GM23248 (cell line): ENCODE data around the gene LANCL3. TPM values are rescaled to one million over a fixed set of nuclear protein-coding genes. Genes with fewer than 3 reads are reported as not detected.

Experiments used
- DNase-seq: peaks from one replicate; pipeline ENCODE4 v3.0.0-alpha.2; 2015
- H2AFZ ChIP-seq: fragments of 200-600 bp; sonication (generic); 2 replicates; pipeline ENCODE4 v1.6.1; 2016; ENCODE audit warnings: antibody characterized with exemption
- H3F3A ChIP-seq: fragments of 200-600 bp; sonication (generic); 2 replicates; pipeline ENCODE4 v1.6.1; 2016; ENCODE audit warnings: mild to moderate bottlenecking, antibody characterized with exemption, mixed run types; ENCODE audit not compliant: insufficient read depth
- H3K27ac ChIP-seq: fragments of 200-600 bp; sonication (generic); 2 replicates; pipeline ENCODE4 v1.5.1; 2016; ENCODE audit warnings: mild to moderate bottlenecking
- H3K27me3 ChIP-seq: fragments of 200-600 bp; sonication (generic); replicated peaks from 2 replicates; pipeline ENCODE4 v1.6.1; 2016; ENCODE audit warnings: mild to moderate bottlenecking; ENCODE audit not compliant: insufficient read depth
- H3K36me3 ChIP-seq: fragments of 200-600 bp; sonication (generic); 2 replicates; pipeline ENCODE4 v1.6.1; 2016; ENCODE audit warnings: low read depth, mild to moderate bottlenecking
- H3K4me1 ChIP-seq: fragments of 200-600 bp; sonication (generic); 2 replicates; pipeline ENCODE4 v1.6.1; 2016; ENCODE audit warnings: mild to moderate bottlenecking; ENCODE audit not compliant: insufficient read depth
- H3K4me2 ChIP-seq: fragments of 200-600 bp; sonication (generic); one replicate; pipeline ENCODE4 v1.6.1; 2016; ENCODE audit warnings: mild to moderate bottlenecking; ENCODE audit not compliant: unreplicated experiment
- H3K4me3 ChIP-seq: fragments of 200-600 bp; sonication (generic); 2 replicates; pipeline ENCODE4 v1.5.1; 2016; ENCODE audit warnings: mild to moderate bottlenecking
- H3K79me2 ChIP-seq: fragments of 200-600 bp; sonication (generic); 2 replicates; pipeline ENCODE4 v1.6.1; 2016; ENCODE audit warnings: mild to moderate bottlenecking; ENCODE audit not compliant: insufficient read depth
- H3K9ac ChIP-seq: fragments of 200-600 bp; sonication (generic); 2 replicates; pipeline ENCODE4 v1.6.1; 2016; ENCODE audit warnings: mild to moderate bottlenecking
- H3K9me2 ChIP-seq: fragments of 200-600 bp; sonication (generic); 2 replicates; pipeline ENCODE4 v1.6.1; 2016; ENCODE audit warnings: mixed run types, mild to moderate bottlenecking, moderate library complexity; ENCODE audit not compliant: insufficient read depth
- H3K9me3 ChIP-seq: fragments of 200-600 bp; sonication (generic); one replicate; pipeline ENCODE4 v1.6.1; 2017; ENCODE audit warnings: low read depth
- H4K20me1 ChIP-seq: fragments of 200-600 bp; sonication (generic); 2 replicates; pipeline ENCODE4 v1.6.0; 2016; ENCODE audit not compliant: insufficient read depth
- EZH2 ChIP-seq: fragments of 200-600 bp; sonication (generic); IDR thresholded peaks from 2 replicates; pipeline ENCODE4 v1.6.1; 2018; ENCODE audit warnings: antibody characterized with exemption, mild to moderate bottlenecking; ENCODE audit not compliant: insufficient read depth, poor library complexity, severe bottlenecking
- EZH2phosphoT487 ChIP-seq: fragments of 200-600 bp; sonication (generic); IDR thresholded peaks from 2 replicates; pipeline ENCODE4 v1.6.1; 2018; ENCODE audit warnings: antibody characterized with exemption, moderate library complexity, mild to moderate bottlenecking, low read depth; ENCODE audit not compliant: insufficient read depth
- WGBS, 2 experiments: methylation state at CpG; one replicate each; pipeline ENCODE4 v1.1.6; 2015 to 2017; ENCODE audit warnings: low lambda C conversion rate in 2 of 2, low coverage in 1 of 2; ENCODE audit errors: missing lambda C conversion rate in 2 of 2; 5-methylcytosine and 5-hydroxymethylcytosine counted together
- in situ Hi-C: fragments of 300-500 bp; cut with MboI; formaldehyde crosslinking; loops from 2 replicates; pipeline ENCODE4 v1.15.0; 2020
- polyA plus RNA-seq: library from polyadenylated mRNA; unstranded; fragments of >200 nt; fragmentation: Nextera tagmentation; extraction: Ambion mirVana; gene quantifications from 2 replicates; pipeline ENCODE4 v1.2.1, GENCODE V29; 2016
- total RNA-seq: library from RNA; depleted of rRNA; stranded (reverse); fragments of >200 nt; shearing (Covaris generic); gene quantifications from 2 replicates; pipeline ENCODE4 v1.2.3, GENCODE V29; 2014

The LANCL3 gene
- total and polyA plus RNA-seq, 2 experiments from 2014 or later = not detected

- TF ChIP-seq EZH2 (no peak), EZH2phosphoT487 (no peak)
- in situ Hi-C loops = no loop called here
- Histone ChIP-seq H2AFZ (no peak overlapping the region), H3K4me2 (no peak overlapping the region), H3F3A (no peaks in the 10 kb centered on the region), H3K9me2 (no peaks in the 10 kb centered on the region), H3K27ac (no peak overlapping the region), H3K9me3 (no peaks in the 10 kb centered on the region), H4K20me1 (no peaks in the 10 kb centered on the region), H3K79me2 (no peaks in the 10 kb centered on the region), H3K4me3 (no peak overlapping the region), H3K4me1 (no peaks in the 10 kb centered on the region), H3K9ac (no peak overlapping the region), H3K36me3 (no peaks in the 10 kb centered on the region), H3K27me3 (no peaks in the 10 kb centered on the region)
- 0% methylated on average over 1 of the region's 1 CpG for WGBS, 2 experiments
- DNase-seq = no peak
Measured at GRCh38 chrX:37677243-37677642, 105.8 kb downstream of the LANCL3 start.

DNA sequence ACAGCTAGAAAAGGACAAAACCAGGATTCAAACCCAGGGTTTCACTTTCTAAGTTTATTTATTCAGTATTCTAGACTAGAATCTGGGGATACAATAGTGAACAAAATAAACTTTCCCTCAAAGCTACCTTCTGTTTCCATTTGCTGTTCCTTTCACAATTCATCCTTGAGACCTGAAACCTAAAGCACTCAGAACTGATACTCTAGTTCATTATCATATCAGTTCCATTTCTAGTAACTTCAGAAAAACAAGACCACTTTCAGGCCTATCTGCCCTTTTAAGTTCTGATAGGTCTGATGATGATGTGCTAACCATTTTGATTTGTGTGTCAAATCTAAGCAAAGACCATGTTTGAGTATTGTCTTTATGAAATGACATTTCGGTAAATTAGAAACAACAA is 106.3 kb downstream of the LANCL3 start:
- Histone ChIP-seq H3K27ac (no peak overlapping the region), H3K9ac (no peak overlapping the region), H4K20me1 (no peaks in the 10 kb centered on the region), H3K36me3 (no peaks in the 10 kb centered on the region), H3F3A (no peaks in the 10 kb centered on the region), H3K9me3 (no peaks in the 10 kb centered on the region), H2AFZ (no peak overlapping the region), H3K27me3 (no peaks in the 10 kb centered on the region), H3K4me3 (no peak overlapping the region), H3K79me2 (no peaks in the 10 kb centered on the region), H3K4me2 (no peak overlapping the region), H3K9me2 (no peaks in the 10 kb centered on the region), H3K4me1 (no peaks in the 10 kb centered on the region)
- TF ChIP-seq EZH2phosphoT487 (no peak), EZH2 (no peak)
- DNase-seq = no peak
- 29 to 60% methylated on average over 1 of the region's 1 CpG for WGBS, 2 experiments
- in situ Hi-C loops = no loop called here

DNA sequence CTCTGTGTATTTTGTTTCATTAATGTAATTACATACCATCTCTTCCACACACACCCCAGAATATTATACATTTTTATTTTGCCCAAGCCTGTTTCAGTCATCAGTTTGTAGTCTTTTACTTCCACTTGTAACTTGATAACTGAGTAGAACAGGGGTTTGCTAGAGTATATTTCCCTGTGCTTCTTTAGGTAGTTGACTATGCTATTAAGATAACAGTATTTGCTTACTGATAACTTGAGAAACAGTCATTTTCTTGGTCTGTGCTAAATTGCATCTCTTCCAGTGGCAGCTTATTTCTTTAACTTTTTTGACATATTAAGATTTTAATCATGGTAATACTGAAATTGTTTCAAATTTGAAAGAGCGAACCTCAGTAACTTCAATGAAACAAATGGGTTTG is 107.1 kb downstream of the LANCL3 start:
- no peaks in the 10 kb centered on the region for H3K9me2 ChIP-seq
- no peak for TF ChIP-seq EZH2
- TF ChIP-seq EZH2phosphoT487 = no peak
- H3K27me3 ChIP-seq = no peaks in the 10 kb centered on the region
- H2AFZ ChIP-seq = no peak overlapping the region
- WGBS, 2 experiments = 50 to 53% methylated on average over 1 of the region's 1 CpG
- DNase-seq = no peak
- no peaks in the 10 kb centered on the region for H3K36me3 ChIP-seq
- H4K20me1 ChIP-seq = no peaks in the 10 kb centered on the region
- in situ Hi-C loops = no loop called here
- H3K79me2 ChIP-seq = no peaks in the 10 kb centered on the region
- no peak overlapping the region for H3K27ac ChIP-seq
- H3F3A ChIP-seq = no peaks in the 10 kb centered on the region
- no peak overlapping the region for H3K4me2 ChIP-seq
- no peak overlapping the region for H3K4me3 ChIP-seq
- no peaks in the 10 kb centered on the region for H3K4me1 ChIP-seq
- no peak overlapping the region for H3K9ac ChIP-seq
- H3K9me3 ChIP-seq = no peaks in the 10 kb centered on the region

GRCh38 chrX:37679230-37679629 is 107.8 kb downstream of the LANCL3 start:
- Histone ChIP-seq H3K9me3 (no peaks in the 10 kb centered on the region), H3F3A (no peaks in the 10 kb centered on the region), H3K9me2 (no peaks in the 10 kb centered on the region), H3K36me3 (no peaks in the 10 kb centered on the region), H3K27ac (no peak overlapping the region), H4K20me1 (no peaks in the 10 kb centered on the region), H2AFZ (no peak overlapping the region), H3K79me2 (no peaks in the 10 kb centered on the region), H3K4me2 (no peak overlapping the region), H3K4me3 (no peak overlapping the region), H3K9ac (no peak overlapping the region), H3K4me1 (no peaks in the 10 kb centered on the region), H3K27me3 (no peaks in the 10 kb centered on the region)
- in situ Hi-C loops = no loop called here
- TF ChIP-seq EZH2 = no peak
- no peak for TF ChIP-seq EZH2phosphoT487
- DNase-seq = no peak
- 42 to 54% methylated on average over 1 of the region's 1 CpG for WGBS, 2 experiments

GRCh38 chrX:37679888-37680287 is 108.4 kb downstream of the LANCL3 start:
- H3K4me1 ChIP-seq = no peaks in the 10 kb centered on the region
- no peaks in the 10 kb centered on the region for H3K9me3 ChIP-seq
- no peaks in the 10 kb centered on the region for H3K79me2 ChIP-seq
- DNase-seq = no peak
- no peaks in the 10 kb centered on the region for H3K36me3 ChIP-seq
- H3K27me3 ChIP-seq = no peaks in the 10 kb centered on the region
- 31 to 40% methylated on average over 1 of the region's 1 CpG for WGBS, 2 experiments
- no peaks in the 10 kb centered on the region for H3F3A ChIP-seq
- no peak overlapping the region for H3K4me3 ChIP-seq
- no peak overlapping the region for H3K9ac ChIP-seq
- no peak overlapping the region for H3K4me2 ChIP-seq
- no peak overlapping the region for H2AFZ ChIP-seq
- in situ Hi-C loops = no loop called here
- no peak overlapping the region for H3K27ac ChIP-seq
- TF ChIP-seq EZH2phosphoT487 (no peak), EZH2 (no peak)
- no peaks in the 10 kb centered on the region for H3K9me2 ChIP-seq
- no peaks in the 10 kb centered on the region for H4K20me1 ChIP-seq
